Measurements from ENCODE around the gene DIS3L2.

The DIS3L2 gene

DNA sequence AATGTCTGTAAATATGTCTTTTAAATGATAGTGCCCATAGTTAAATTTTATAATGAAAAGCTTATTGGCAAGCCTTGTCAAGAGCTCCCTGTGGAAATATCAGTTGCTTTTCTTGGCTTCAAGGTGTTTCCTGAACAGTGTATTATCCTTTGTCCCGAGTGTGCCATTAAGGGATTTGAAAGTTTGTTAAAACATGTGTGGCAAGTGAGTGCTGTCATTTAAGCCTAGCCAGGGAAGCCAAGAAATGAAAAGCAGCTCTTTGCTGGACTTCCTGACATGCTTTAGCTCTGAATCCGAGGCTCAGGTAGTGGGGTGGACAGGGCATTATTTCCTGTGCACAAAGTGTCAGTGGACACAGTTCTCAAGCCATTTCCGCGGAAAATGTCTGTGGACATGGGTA, 111.5 kb downstream of the DIS3L2 start:
- Histone ChIP-seq H3F3A (ENCODE audit: low read depth) (no peaks in the 10 kb centered on the region), H3K9me3 (ENCODE audit: insufficient read depth, low read depth, low read length) (no peaks in the 10 kb centered on the region), H3K36me3 (ENCODE audit: insufficient read depth, low read length) (no peaks in the 10 kb centered on the region), H3K27me3 (ENCODE audit: insufficient read depth, low read length, poor library complexity, severe bottlenecking) (no peaks in the 10 kb centered on the region), H3K9me2 (replicated peaks; ENCODE audit: low read depth, low read length) (no peaks in the 10 kb centered on the region), H4K20me1 (ENCODE audit: insufficient read depth, low read length, poor library complexity, severe bottlenecking) (no peaks in the 10 kb centered on the region), H3K4me2 (ENCODE audit: low read depth, low read length, poor library complexity, severe bottlenecking) (no peak overlapping the region), H3K79me2 (ENCODE audit: insufficient read depth, low read length) (0 out of 2 replicates have a peak, but pooled peaks cover 2% of the 10 kb centered on the region), H3K9ac (ENCODE audit: low read depth, low read length, poor library complexity, severe bottlenecking) (no peak overlapping the region), H3K4me3 (ENCODE audit: low read length, poor library complexity, severe bottlenecking) (no peak overlapping the region), H2AFZ (ENCODE audit: low read length) (no peak overlapping the region), H3K4me1 (ENCODE audit: insufficient read depth, low read length, poor library complexity, severe bottlenecking) (peaks cover 30% of the 10 kb centered on the region)
- TF ChIP-seq, protein P1, sequence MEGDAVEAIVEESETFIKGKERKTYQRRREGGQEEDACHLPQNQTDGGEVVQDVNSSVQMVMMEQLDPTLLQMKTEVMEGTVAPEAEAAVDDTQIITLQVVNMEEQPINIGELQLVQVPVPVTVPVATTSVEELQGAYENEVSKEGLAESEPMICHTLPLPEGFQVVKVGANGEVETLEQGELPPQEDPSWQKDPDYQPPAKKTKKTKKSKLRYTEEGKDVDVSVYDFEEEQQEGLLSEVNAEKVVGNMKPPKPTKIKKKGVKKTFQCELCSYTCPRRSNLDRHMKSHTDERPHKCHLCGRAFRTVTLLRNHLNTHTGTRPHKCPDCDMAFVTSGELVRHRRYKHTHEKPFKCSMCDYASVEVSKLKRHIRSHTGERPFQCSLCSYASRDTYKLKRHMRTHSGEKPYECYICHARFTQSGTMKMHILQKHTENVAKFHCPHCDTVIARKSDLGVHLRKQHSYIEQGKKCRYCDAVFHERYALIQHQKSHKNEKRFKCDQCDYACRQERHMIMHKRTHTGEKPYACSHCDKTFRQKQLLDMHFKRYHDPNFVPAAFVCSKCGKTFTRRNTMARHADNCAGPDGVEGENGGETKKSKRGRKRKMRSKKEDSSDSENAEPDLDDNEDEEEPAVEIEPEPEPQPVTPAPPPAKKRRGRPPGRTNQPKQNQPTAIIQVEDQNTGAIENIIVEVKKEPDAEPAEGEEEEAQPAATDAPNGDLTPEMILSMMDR (conservative IDR thresholded peaks at IDR 0.05; ENCODE audit: low read length), result no peak
- no peak for TF ChIP-seq EZH2phosphoT487 (IDR thresholded peaks at IDR 0.05; ENCODE audit: borderline replicate concordance)

- Histone ChIP-seq H3K9ac (ENCODE audit: low read depth, low read length, poor library complexity, severe bottlenecking) (no peak overlapping the region), H3F3A (ENCODE audit: low read depth) (no peaks in the 10 kb centered on the region), H3K27me3 (ENCODE audit: insufficient read depth, low read length, poor library complexity, severe bottlenecking) (no peaks in the 10 kb centered on the region), H4K20me1 (ENCODE audit: insufficient read depth, low read length, poor library complexity, severe bottlenecking) (no peaks in the 10 kb centered on the region), H3K9me2 (replicated peaks; ENCODE audit: low read depth, low read length) (no peaks in the 10 kb centered on the region), H3K4me3 (ENCODE audit: low read length, poor library complexity, severe bottlenecking) (no peak overlapping the region), H3K4me1 (ENCODE audit: insufficient read depth, low read length, poor library complexity, severe bottlenecking) (peaks cover 30% of the 10 kb centered on the region), H3K4me2 (ENCODE audit: low read depth, low read length, poor library complexity, severe bottlenecking) (no peak overlapping the region), H3K9me3 (ENCODE audit: insufficient read depth, low read depth, low read length) (no peaks in the 10 kb centered on the region), H3K79me2 (ENCODE audit: insufficient read depth, low read length) (0 out of 2 replicates have a peak, but pooled peaks cover 2% of the 10 kb centered on the region), H3K36me3 (ENCODE audit: insufficient read depth, low read length) (no peaks in the 10 kb centered on the region), H2AFZ (ENCODE audit: low read length) (no peak overlapping the region)
- TF ChIP-seq EZH2phosphoT487 (IDR thresholded peaks at IDR 0.05; ENCODE audit: borderline replicate concordance), result no peak
- TF ChIP-seq, protein P1 (conservative IDR thresholded peaks at IDR 0.05; ENCODE audit: low read length), result no peak
These were observed 112.2 kb downstream of the DIS3L2 start for GRCh38 chr2:232073699-232074098.

DNA sequence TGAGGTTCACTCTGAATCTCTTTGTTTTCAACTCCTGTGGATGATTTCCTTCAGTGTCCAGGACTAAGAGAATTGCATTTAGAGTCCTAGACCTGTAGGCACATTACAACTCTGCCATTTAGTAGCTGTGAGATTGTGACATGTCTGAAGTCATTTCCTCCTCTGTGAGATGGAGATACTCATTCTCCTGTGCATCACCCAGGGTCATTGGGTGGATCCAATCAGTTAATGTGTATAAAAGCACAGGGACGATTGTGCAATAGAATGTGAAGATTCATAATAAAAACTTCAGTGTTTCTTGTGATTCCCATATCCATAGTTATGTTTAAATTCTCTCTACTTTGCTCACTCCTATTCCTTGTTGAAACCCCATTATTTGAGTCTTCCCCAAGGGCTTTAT, 113.6 kb downstream of the DIS3L2 start:
- Histone ChIP-seq H3K4me1 (ENCODE audit: insufficient read depth, low read length, poor library complexity, severe bottlenecking) (peaks cover 30% of the 10 kb centered on the region), H3K9me3 (ENCODE audit: insufficient read depth, low read depth, low read length) (no peaks in the 10 kb centered on the region), H3K36me3 (ENCODE audit: insufficient read depth, low read length) (no peaks in the 10 kb centered on the region), H3K79me2 (ENCODE audit: insufficient read depth, low read length) (0 out of 2 replicates have a peak, but pooled peaks cover 2% of the 10 kb centered on the region), H2AFZ (ENCODE audit: low read length) (no peak overlapping the region), H3K4me3 (ENCODE audit: low read length, poor library complexity, severe bottlenecking) (no peak overlapping the region), H3K9ac (ENCODE audit: low read depth, low read length, poor library complexity, severe bottlenecking) (no peak overlapping the region), H3K9me2 (replicated peaks; ENCODE audit: low read depth, low read length) (no peaks in the 10 kb centered on the region), H3F3A (ENCODE audit: low read depth) (no peaks in the 10 kb centered on the region), H3K27me3 (ENCODE audit: insufficient read depth, low read length, poor library complexity, severe bottlenecking) (no peaks in the 10 kb centered on the region), H4K20me1 (ENCODE audit: insufficient read depth, low read length, poor library complexity, severe bottlenecking) (no peaks in the 10 kb centered on the region), H3K4me2 (ENCODE audit: low read depth, low read length, poor library complexity, severe bottlenecking) (no peak overlapping the region)
- TF ChIP-seq, protein P1 (conservative IDR thresholded peaks at IDR 0.05; ENCODE audit: low read length), result no peak
- TF ChIP-seq EZH2phosphoT487 (IDR thresholded peaks at IDR 0.05; ENCODE audit: borderline replicate concordance), result no peak
